HEK293T (cell line): ENCODE measurements around the gene PCDHGA12.

Experiments
- ARNT ChIP-seq: fragments of 450-650 bp; IDR thresholded peaks from 2 replicates; pipeline ENCODE4 v1.6.1; 2017; ENCODE audit warnings: mild to moderate bottlenecking
- BHLHE40 ChIP-seq: fragments of 450-650 bp; IDR thresholded peaks from 2 replicates; pipeline ENCODE4 v1.6.1; 2016; ENCODE audit warnings: mild to moderate bottlenecking, moderate library complexity, borderline replicate concordance
- ELF4 ChIP-seq: fragments of 450-650 bp; IDR thresholded peaks from 2 replicates; pipeline ENCODE4 v1.6.1; 2017; ENCODE audit warnings: antibody characterized with exemption
- FOXA1 ChIP-seq: fragments of 450-650 bp; IDR thresholded peaks from 2 replicates; pipeline ENCODE4 v1.6.1; 2016; ENCODE audit warnings: mild to moderate bottlenecking
- FOXK2 ChIP-seq: fragments of 450-650 bp; IDR thresholded peaks from 2 replicates; pipeline ENCODE4 v1.6.1; 2016; ENCODE audit warnings: mild to moderate bottlenecking
- FOXM1 ChIP-seq: fragments of 450-650 bp; IDR thresholded peaks from 2 replicates; pipeline ENCODE4 v1.6.1; 2017; ENCODE audit warnings: mild to moderate bottlenecking, borderline replicate concordance
- HDGF ChIP-seq: fragments of 450-650 bp; IDR thresholded peaks from 2 replicates; pipeline ENCODE4 v1.6.1; 2017; ENCODE audit warnings: antibody characterized with exemption, borderline replicate concordance
- PKNOX1 ChIP-seq: fragments of 450-650 bp; IDR thresholded peaks from 2 replicates; pipeline ENCODE4 v1.6.1; 2016
- SP1 ChIP-seq: fragments of 450-650 bp; IDR thresholded peaks from 2 replicates; pipeline ENCODE4 v1.6.1; 2017
- SUZ12 ChIP-seq: fragments of 450-650 bp; IDR thresholded peaks from 2 replicates; pipeline ENCODE4 v1.6.1; 2016; ENCODE audit warnings: mild to moderate bottlenecking
- TARDBP ChIP-seq: fragments of 450-650 bp; IDR thresholded peaks from 2 replicates; pipeline ENCODE4 v1.6.1; 2016
- ZNF384 ChIP-seq: fragments of 450-650 bp; IDR thresholded peaks from 2 replicates; pipeline ENCODE4 v1.6.1; 2016

GRCh38 chr5:141402553-141403243 lies 27.6 kb upstream of the PCDHGA12 start, which contains the start of gene PCDHGA9:
- TF ChIP-seq ARNT (no peak), ELF4 (no peak), FOXA1 (no peak), SUZ12 (no peak), BHLHE40 (no peak), TARDBP (no peak), FOXK2 (no peak), PKNOX1 (no peak), FOXM1 (no peak), ZNF384 (no peak), SP1 (no peak), HDGF (no peak)
